ENCODE results near the gene UBN1.

UBN1 gene

DNA sequence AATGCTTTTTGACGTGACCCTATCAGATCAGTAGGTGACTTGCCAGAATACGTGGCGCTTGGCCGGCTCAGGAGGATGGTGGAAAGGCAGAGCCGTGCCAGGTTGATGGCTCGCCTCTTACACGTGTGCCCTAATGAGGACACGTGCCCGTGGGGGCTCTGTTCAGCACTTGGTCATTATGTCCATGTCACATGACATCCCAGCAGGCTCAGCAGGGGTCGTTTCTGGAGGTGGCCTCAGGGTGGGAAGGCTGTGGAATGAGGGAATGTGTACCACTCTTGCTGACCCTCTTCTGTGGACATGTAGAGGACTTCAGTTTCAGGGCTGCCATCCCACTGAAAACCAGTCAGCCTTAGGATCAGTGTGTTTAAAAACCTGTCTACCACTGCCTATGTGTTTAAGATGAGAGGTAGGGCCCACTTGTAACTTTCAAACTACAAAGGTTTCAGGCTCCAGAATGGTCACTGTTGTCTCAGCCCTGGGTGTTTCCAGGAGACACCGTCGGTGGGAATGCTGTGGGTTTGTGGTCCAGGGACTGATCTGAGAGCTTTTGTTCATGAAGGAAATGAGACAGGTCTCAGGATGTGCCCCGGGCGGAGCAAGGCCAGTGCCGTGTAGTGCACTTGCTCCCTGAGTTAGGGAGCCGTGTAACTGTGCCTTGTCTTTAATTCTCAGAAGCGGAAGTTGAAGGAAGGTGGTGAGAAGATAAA is 12.1 kb downstream of the UBN1 start:
- no peak overlapping the region for H3K27ac ChIP-seq (ENCODE audit: low read depth, low read length)
- H3K36me3 ChIP-seq (ENCODE audit: control insufficient read depth in 1 of 2, insufficient read depth in 2 of 2, low read length in 2 of 2): peaks cover 48 to 78% of the 10 kb centered on the region in 2 donors
- H3K4me1 ChIP-seq (ENCODE audit: control insufficient read depth in 1 of 2, insufficient read depth in 2 of 2, low read length in 2 of 2): peaks cover 0 to 5% of the 10 kb centered on the region in 2 donors
- no peaks in the 10 kb centered on the region for H3K27me3 ChIP-seq (ENCODE audit: control insufficient read depth in 1 of 2, insufficient read depth in 2 of 2, low read length in 2 of 2)
- no peak overlapping the region for H3K4me3 ChIP-seq (ENCODE audit: low read depth in 1 of 2, low read length in 2 of 2)
- no peaks in the 10 kb centered on the region for H3K9me3 ChIP-seq (ENCODE audit: control insufficient read depth in 1 of 2, low read length in 2 of 2)
- H3K9ac ChIP-seq (ENCODE audit: low read depth in 1 of 2, low read length in 2 of 2): no peak overlapping the region

DNA sequence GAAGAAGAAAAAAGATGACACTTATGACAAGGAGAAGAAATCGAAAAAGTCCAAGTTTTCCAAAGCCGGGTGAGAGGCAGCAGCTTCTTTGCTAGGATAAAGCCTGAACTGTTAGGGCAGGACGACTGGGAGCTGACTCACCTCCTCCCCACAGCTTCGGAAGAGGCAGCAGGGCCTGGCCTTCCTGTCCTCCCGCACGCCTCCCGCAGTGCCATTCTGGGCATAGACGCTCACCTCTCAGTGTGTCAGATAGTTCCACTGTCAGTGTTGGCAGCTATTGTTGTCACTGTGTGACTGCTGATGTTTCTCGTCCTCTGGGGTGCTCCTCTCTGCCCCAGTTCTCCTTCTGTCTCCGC is 12.6 kb downstream of the UBN1 start:
- H3K27me3 ChIP-seq (ENCODE audit: control insufficient read depth in 1 of 2, insufficient read depth in 2 of 2, low read length in 2 of 2): no peaks in the 10 kb centered on the region
- H3K36me3 ChIP-seq (ENCODE audit: control insufficient read depth in 1 of 2, insufficient read depth in 2 of 2, low read length in 2 of 2): peaks cover 48 to 74% of the 10 kb centered on the region in 2 donors
- H3K4me3 ChIP-seq (ENCODE audit: low read depth in 1 of 2, low read length in 2 of 2): no peak overlapping the region
- H3K9me3 ChIP-seq (ENCODE audit: control insufficient read depth in 1 of 2, low read length in 2 of 2): no peaks in the 10 kb centered on the region
- H3K9ac ChIP-seq (ENCODE audit: low read depth in 1 of 2, low read length in 2 of 2): no peak overlapping the region
- no peak overlapping the region for H3K27ac ChIP-seq (ENCODE audit: low read depth, low read length)
- peaks cover 0 to 5% of the 10 kb centered on the region in 2 donors for H3K4me1 ChIP-seq (ENCODE audit: control insufficient read depth in 1 of 2, insufficient read depth in 2 of 2, low read length in 2 of 2)

DNA sequence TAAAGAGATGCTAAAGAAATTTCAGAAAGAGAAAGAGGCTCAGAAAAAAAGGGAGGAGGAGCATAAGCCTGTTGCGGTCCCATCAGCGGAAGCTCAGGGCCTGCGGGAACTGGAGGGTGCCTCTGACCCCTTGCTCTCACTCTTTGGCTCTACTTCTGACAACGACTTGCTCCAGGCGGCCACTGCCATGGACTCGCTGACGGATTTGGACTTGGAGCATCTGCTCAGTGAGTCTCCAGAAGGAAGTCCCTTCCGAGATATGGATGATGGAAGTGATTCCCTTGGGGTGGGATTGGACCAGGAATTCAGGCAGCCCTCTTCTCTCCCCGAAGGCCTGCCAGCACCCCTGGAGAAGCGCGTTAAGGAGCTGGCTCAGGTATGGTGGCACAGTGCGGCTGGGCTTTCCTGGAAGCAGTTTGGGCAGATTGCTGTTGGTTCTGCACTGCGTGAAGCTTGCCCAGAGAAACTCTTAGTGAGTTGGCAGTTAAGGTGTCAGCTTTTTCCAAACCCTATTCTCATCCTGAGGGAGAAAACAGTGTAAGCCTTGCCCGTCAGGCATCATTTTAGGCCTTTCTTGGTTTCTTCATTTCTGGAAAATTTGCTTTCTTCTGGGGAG is 13.6 kb downstream of the UBN1 start:
- Histone ChIP-seq H3K4me3 (ENCODE audit: low read depth in 1 of 2, low read length in 2 of 2) (no peak overlapping the region), H3K9me3 (ENCODE audit: control insufficient read depth in 1 of 2, low read length in 2 of 2) (no peaks in the 10 kb centered on the region), H3K4me1 (ENCODE audit: control insufficient read depth in 1 of 2, insufficient read depth in 2 of 2, low read length in 2 of 2) (peaks cover 0 to 5% of the 10 kb centered on the region in 2 donors), H3K27me3 (ENCODE audit: control insufficient read depth in 1 of 2, insufficient read depth in 2 of 2, low read length in 2 of 2) (no peaks in the 10 kb centered on the region), H3K36me3 (ENCODE audit: control insufficient read depth in 1 of 2, insufficient read depth in 2 of 2, low read length in 2 of 2) (peaks cover 47 to 65% of the 10 kb centered on the region in 2 donors), H3K27ac (ENCODE audit: low read depth, low read length) (no peak overlapping the region), H3K9ac (ENCODE audit: low read depth in 1 of 2, low read length in 2 of 2) (no peak overlapping the region)

DNA sequence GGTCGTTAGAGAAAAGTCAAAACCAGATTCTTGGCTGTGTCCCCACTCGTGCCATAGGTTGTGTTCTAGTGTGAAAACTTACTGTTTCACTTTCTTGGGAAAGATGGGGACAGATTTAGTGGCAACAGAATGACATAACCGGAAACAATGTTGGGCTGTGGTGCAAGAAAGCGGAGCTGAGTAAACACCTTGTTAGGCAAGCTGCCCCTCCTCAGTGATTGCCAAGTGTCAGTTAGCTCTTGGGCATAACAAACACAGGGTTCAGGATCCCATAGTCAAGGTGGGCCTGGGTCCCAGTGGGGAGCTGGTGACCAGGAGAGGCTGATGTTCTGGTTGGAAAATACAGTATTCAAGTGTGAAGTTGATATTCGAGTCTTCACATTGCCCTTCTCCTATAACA is 15.4 kb downstream of the UBN1 start:
- Histone ChIP-seq H3K36me3 (ENCODE audit: control insufficient read depth in 1 of 2, insufficient read depth in 2 of 2, low read length in 2 of 2) (peaks cover 38 to 54% of the 10 kb centered on the region in 2 donors), H3K9ac (ENCODE audit: low read depth in 1 of 2, low read length in 2 of 2) (no peak overlapping the region), H3K4me1 (ENCODE audit: control insufficient read depth in 1 of 2, insufficient read depth in 2 of 2, low read length in 2 of 2) (peaks cover 2 to 13% of the 10 kb centered on the region in 2 donors), H3K27ac (ENCODE audit: low read depth, low read length) (no peak overlapping the region), H3K4me3 (ENCODE audit: low read depth in 1 of 2, low read length in 2 of 2) (no peak overlapping the region), H3K27me3 (ENCODE audit: control insufficient read depth in 1 of 2, insufficient read depth in 2 of 2, low read length in 2 of 2) (no peaks in the 10 kb centered on the region), H3K9me3 (ENCODE audit: control insufficient read depth in 1 of 2, low read length in 2 of 2) (no peaks in the 10 kb centered on the region)

DNA sequence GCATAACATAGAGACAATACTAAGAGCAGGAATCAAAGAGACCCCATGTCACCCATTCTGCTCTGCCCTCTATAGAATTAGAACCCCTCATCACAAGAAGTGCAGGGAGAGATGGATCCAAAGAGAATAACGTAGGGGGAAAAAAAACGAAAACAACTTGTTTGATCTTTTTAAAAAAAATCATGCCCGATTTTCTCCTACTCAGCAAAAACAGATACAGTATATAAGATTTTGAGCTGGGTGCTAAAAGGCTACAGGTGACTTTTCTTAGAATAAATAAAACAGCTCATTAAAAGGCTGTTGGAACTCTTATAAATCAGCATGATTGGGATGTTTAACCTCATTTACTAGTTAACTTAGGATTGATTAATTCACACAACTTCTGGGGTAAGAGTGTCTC is 17.4 kb downstream of the UBN1 start:
- Histone ChIP-seq H3K36me3 (ENCODE audit: control insufficient read depth in 1 of 2, insufficient read depth in 2 of 2, low read length in 2 of 2) (peaks cover 28 to 46% of the 10 kb centered on the region in 2 donors), H3K4me3 (ENCODE audit: low read depth in 1 of 2, low read length in 2 of 2) (no peak overlapping the region), H3K4me1 (ENCODE audit: control insufficient read depth in 1 of 2, insufficient read depth in 2 of 2, low read length in 2 of 2) (peaks cover 21 to 34% of the 10 kb centered on the region in 2 donors), H3K27ac (ENCODE audit: low read depth, low read length) (no peak overlapping the region), H3K9me3 (ENCODE audit: control insufficient read depth in 1 of 2, low read length in 2 of 2) (no peaks in the 10 kb centered on the region), H3K27me3 (ENCODE audit: control insufficient read depth in 1 of 2, insufficient read depth in 2 of 2, low read length in 2 of 2) (no peaks in the 10 kb centered on the region), H3K9ac (ENCODE audit: low read depth in 1 of 2, low read length in 2 of 2) (no peak overlapping the region)

DNA sequence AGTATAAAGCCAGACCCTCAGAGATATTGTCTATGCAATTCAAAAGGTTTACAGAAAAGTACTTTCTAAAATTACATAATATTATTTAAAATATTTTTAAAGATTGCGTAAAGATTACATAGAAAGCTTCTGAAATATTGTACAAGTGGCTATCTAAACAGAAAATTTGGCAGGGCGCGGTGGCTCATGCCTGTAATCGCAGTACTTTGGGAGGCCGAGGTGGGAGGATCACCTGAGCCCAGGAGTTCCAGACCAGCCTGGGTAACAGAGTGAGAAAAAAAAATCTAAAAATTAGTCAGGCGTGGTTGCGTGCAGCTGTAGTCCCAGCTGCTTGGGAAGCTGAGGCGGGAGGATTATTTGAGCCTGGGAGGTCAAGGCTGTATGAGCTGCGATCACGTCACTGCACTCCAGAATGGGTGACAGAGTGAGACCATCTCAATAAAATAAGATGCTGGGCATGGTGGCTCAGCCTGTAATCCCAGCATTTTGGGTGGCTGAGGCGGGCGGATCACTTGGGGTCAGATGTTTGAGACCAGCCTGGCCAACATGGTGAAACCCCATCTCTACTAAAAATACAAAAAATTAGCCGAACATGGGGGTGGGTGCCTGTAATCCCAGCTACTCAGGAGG is 18.1 kb downstream of the UBN1 start:
- Histone ChIP-seq H3K9me3 (ENCODE audit: control insufficient read depth in 1 of 2, low read length in 2 of 2) (no peaks in the 10 kb centered on the region), H3K36me3 (ENCODE audit: control insufficient read depth in 1 of 2, insufficient read depth in 2 of 2, low read length in 2 of 2) (peaks cover 25 to 45% of the 10 kb centered on the region in 2 donors), H3K27me3 (ENCODE audit: control insufficient read depth in 1 of 2, insufficient read depth in 2 of 2, low read length in 2 of 2) (no peaks in the 10 kb centered on the region), H3K4me3 (ENCODE audit: low read depth in 1 of 2, low read length in 2 of 2) (no peak overlapping the region), H3K4me1 (ENCODE audit: control insufficient read depth in 1 of 2, insufficient read depth in 2 of 2, low read length in 2 of 2) (peaks cover 25 to 39% of the 10 kb centered on the region in 2 donors), H3K27ac (ENCODE audit: low read depth, low read length) (no peak overlapping the region), H3K9ac (ENCODE audit: low read depth in 1 of 2, low read length in 2 of 2) (no peak overlapping the region)

DNA sequence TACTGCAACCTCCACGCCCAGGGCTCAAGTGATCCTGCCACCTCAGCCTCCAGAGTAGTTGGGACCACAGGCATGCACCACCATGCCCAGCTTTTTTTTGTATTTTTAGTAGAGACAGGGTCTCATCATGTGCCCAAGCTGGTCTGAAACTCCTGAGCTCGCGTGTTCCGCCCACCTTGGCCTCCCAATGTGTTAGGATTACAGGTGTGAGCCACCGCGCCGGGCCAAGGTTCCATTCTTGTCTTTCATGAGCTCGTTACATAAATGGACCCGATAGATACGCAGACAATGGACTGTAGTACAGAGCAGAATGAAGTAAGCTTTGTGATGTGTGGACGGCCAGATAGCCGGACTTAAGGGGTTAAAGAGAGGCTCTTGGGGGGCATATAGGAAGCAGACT is 19.3 kb downstream of the UBN1 start:
- H3K9ac ChIP-seq (ENCODE audit: low read depth in 1 of 2, low read length in 2 of 2): no peak overlapping the region
- peaks cover 23 to 43% of the 10 kb centered on the region in 2 donors for H3K36me3 ChIP-seq (ENCODE audit: control insufficient read depth in 1 of 2, insufficient read depth in 2 of 2, low read length in 2 of 2)
- H3K27ac ChIP-seq (ENCODE audit: low read depth, low read length): no peak overlapping the region
- no peak overlapping the region for H3K4me3 ChIP-seq (ENCODE audit: low read depth in 1 of 2, low read length in 2 of 2)
- H3K9me3 ChIP-seq (ENCODE audit: control insufficient read depth in 1 of 2, low read length in 2 of 2): no peaks in the 10 kb centered on the region
- peaks cover 25 to 46% of the 10 kb centered on the region in 2 donors for H3K4me1 ChIP-seq (ENCODE audit: control insufficient read depth in 1 of 2, insufficient read depth in 2 of 2, low read length in 2 of 2)
- no peaks in the 10 kb centered on the region for H3K27me3 ChIP-seq (ENCODE audit: control insufficient read depth in 1 of 2, insufficient read depth in 2 of 2, low read length in 2 of 2)

DNA sequence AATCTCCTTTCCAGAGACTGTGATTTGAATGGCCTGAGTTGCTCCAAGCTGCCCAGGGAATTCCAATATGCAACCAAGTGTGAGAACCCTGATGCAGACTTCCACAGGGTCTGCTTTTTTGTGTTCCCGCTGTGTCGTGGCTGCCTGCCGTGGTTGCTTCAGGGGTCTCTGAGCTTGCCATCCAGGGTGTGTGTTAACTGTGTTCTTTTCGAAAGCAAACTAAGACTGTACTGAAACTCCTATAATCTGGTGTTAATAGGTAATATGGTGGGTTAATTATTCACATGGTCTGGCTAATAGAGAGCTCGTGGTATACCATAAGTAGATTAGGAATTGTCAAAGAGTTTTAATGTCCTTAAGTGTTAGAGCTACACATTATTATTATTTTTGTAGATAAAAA is 20.7 kb downstream of the UBN1 start:
- Histone ChIP-seq H3K4me1 (ENCODE audit: control insufficient read depth in 1 of 2, insufficient read depth in 2 of 2, low read length in 2 of 2) (peaks cover 25 to 41% of the 10 kb centered on the region in 2 donors), H3K36me3 (ENCODE audit: control insufficient read depth in 1 of 2, insufficient read depth in 2 of 2, low read length in 2 of 2) (peaks cover 27 to 47% of the 10 kb centered on the region in 2 donors), H3K27ac (ENCODE audit: low read depth, low read length) (no peak overlapping the region)

DNA sequence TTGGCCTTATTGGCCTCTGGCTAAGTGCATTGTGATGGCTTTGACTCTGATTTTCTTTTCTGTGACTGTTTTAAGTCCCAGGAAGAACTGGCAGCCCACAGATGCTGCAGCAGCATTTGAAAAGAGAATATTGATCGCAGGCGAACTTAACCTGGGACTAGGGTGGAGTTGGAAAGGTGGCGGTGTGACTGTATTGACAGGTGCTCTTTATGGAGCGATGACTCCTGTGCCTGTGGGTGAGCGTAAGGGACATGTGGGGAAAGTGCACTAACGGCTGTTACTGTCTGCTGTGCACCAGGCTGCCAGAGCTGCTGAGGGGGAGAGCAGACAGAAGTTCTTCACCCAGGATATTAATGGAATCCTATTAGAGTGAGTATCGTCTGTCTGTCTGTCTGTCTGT is 21.3 kb downstream of the UBN1 start:
- no peaks in the 10 kb centered on the region for H3K9me3 ChIP-seq (ENCODE audit: control insufficient read depth in 1 of 2, low read length in 2 of 2)
- peak overlapping the region in 1 of 2 donors; percentile 43 for H3K4me3 ChIP-seq (ENCODE audit: low read depth in 1 of 2, low read length in 2 of 2)
- peaks cover 25 to 41% of the 10 kb centered on the region in 2 donors for H3K4me1 ChIP-seq (ENCODE audit: control insufficient read depth in 1 of 2, insufficient read depth in 2 of 2, low read length in 2 of 2)
- H3K36me3 ChIP-seq (ENCODE audit: control insufficient read depth in 1 of 2, insufficient read depth in 2 of 2, low read length in 2 of 2): peaks cover 32 to 47% of the 10 kb centered on the region in 2 donors
- no peak overlapping the region for H3K27ac ChIP-seq (ENCODE audit: low read depth, low read length)
- H3K9ac ChIP-seq (ENCODE audit: low read depth in 1 of 2, low read length in 2 of 2): peak overlapping the region in 1 of 2 donors; percentile 33
- no peaks in the 10 kb centered on the region for H3K27me3 ChIP-seq (ENCODE audit: control insufficient read depth in 1 of 2, insufficient read depth in 2 of 2, low read length in 2 of 2)

More for the DNA sequence above, 20.7 kb downstream of the UBN1 start:
- Histone ChIP-seq H3K9me3 (ENCODE audit: control insufficient read depth in 1 of 2, low read length in 2 of 2) (no peaks in the 10 kb centered on the region), H3K9ac (ENCODE audit: low read depth in 1 of 2, low read length in 2 of 2) (peak overlapping the region in 1 of 2 donors; percentile 34), H3K27me3 (ENCODE audit: control insufficient read depth in 1 of 2, insufficient read depth in 2 of 2, low read length in 2 of 2) (no peaks in the 10 kb centered on the region), H3K4me3 (ENCODE audit: low read depth in 1 of 2, low read length in 2 of 2) (peak overlapping the region in 1 of 2 donors; percentile 12)

DNA sequence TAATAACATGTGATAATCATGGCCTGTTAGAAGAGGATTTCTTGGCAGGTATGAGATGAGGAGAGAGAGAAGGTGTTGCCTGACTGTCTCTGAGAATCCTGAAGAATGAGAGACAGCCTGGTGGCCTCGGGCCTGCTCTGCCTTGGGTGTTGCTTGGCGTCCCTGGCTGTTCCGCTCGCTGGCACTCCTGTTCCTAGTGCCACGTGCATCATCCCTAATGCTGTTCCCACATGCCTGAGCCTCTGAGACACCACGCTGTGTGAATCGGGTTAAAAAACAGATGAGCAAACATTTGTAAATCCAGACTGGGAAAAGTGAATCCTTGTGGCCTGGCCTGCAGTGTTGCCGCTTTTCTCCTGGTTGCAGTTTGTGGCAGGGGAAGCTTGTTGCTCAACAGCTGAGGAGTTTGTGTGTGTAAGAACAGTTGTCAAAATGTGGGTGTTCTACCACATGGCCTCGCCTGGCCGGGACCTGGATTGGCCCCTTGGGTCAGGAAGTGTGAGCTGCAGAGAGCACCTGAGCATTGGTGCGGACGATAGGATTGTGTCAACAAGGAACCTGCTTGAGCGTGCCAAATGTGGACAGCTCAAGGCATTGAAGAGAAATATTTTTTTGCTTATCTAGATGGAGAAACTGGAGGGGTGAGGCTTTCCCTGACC is 22.0 kb downstream of the UBN1 start:
- H3K36me3 ChIP-seq (ENCODE audit: control insufficient read depth in 1 of 2, insufficient read depth in 2 of 2, low read length in 2 of 2): peaks cover 40 to 52% of the 10 kb centered on the region in 2 donors
- H3K27ac ChIP-seq (ENCODE audit: low read depth, low read length): no peak overlapping the region
- no peaks in the 10 kb centered on the region for H3K27me3 ChIP-seq (ENCODE audit: control insufficient read depth in 1 of 2, insufficient read depth in 2 of 2, low read length in 2 of 2)
- no peak overlapping the region for H3K9ac ChIP-seq (ENCODE audit: low read depth in 1 of 2, low read length in 2 of 2)
- no peaks in the 10 kb centered on the region for H3K9me3 ChIP-seq (ENCODE audit: control insufficient read depth in 1 of 2, low read length in 2 of 2)
- no peak overlapping the region for H3K4me3 ChIP-seq (ENCODE audit: low read depth in 1 of 2, low read length in 2 of 2)
- peaks cover 25 to 41% of the 10 kb centered on the region in 2 donors for H3K4me1 ChIP-seq (ENCODE audit: control insufficient read depth in 1 of 2, insufficient read depth in 2 of 2, low read length in 2 of 2)
